Stomach (tissue), 4 donors: ENCODE measurements around the gene RELL2.

Experiments
- CTCF ChIP-seq, 7 experiments: fragments of 450-650 bp in 4 of 7; fragments of 200-600 bp in 3 of 7; sonication (generic) in 3 of 7; IDR thresholded peaks; one replicate each; pipeline ENCODE4 v1.5.1; 2016 to 2019; ENCODE audit warnings: antibody characterized with exemption in 7 of 7, control low read depth in 2 of 7, mild to moderate bottlenecking in 1 of 7
- POLR2A ChIP-seq, 4 donors: fragments of 450-650 bp; IDR thresholded peaks; one replicate each; pipeline ENCODE4 v1.6.1; 2016; ENCODE audit warnings: antibody characterized with exemption in 4 of 4, control low read depth in 2 of 4, mild to moderate bottlenecking in 1 of 4, moderate library complexity in 1 of 4
- POLR2AphosphoS5 ChIP-seq, 3 donors: sonication (generic); formaldehyde crosslinking; IDR thresholded peaks; one replicate each; pipeline ENCODE4 v1.6.1; 2016; ENCODE audit warnings: antibody characterized with exemption in 3 of 3

GRCh38 chr5:141597394-141597793 lies 39.4 kb upstream of the RELL2 start:
- TF ChIP-seq CTCF (IDR thresholded peaks at IDR 0.05) (no peak), POLR2A (IDR thresholded peaks at IDR 0.05) (no peak), POLR2AphosphoS5 (IDR thresholded peaks at IDR 0.05) (no peak)
